HEK293T (cell line): Measurements from ENCODE around the gene CNDP1.

Source experiments
- ARNT ChIP-seq: fragments of 450-650 bp; IDR thresholded peaks from 2 replicates; pipeline ENCODE4 v1.6.1; 2017; ENCODE audit warnings: mild to moderate bottlenecking
- BHLHE40 ChIP-seq: fragments of 450-650 bp; IDR thresholded peaks from 2 replicates; pipeline ENCODE4 v1.6.1; 2016; ENCODE audit warnings: mild to moderate bottlenecking, moderate library complexity, borderline replicate concordance
- CTBP1 ChIP-seq: fragments of 450-650 bp; IDR thresholded peaks from 2 replicates; pipeline ENCODE4 v1.6.1; 2016; ENCODE audit warnings: borderline replicate concordance
- FOXA1 ChIP-seq: fragments of 450-650 bp; IDR thresholded peaks from 2 replicates; pipeline ENCODE4 v1.6.1; 2016; ENCODE audit warnings: mild to moderate bottlenecking
- FOXK2 ChIP-seq: fragments of 450-650 bp; IDR thresholded peaks from 2 replicates; pipeline ENCODE4 v1.6.1; 2016; ENCODE audit warnings: mild to moderate bottlenecking
- NFRKB ChIP-seq: fragments of 450-650 bp; IDR thresholded peaks from 2 replicates; pipeline ENCODE4 v1.6.1; 2016; ENCODE audit warnings: mild to moderate bottlenecking, moderate library complexity
- SP1 ChIP-seq: fragments of 450-650 bp; IDR thresholded peaks from 2 replicates; pipeline ENCODE4 v1.6.1; 2017
- SUZ12 ChIP-seq: fragments of 450-650 bp; IDR thresholded peaks from 2 replicates; pipeline ENCODE4 v1.6.1; 2016; ENCODE audit warnings: mild to moderate bottlenecking
- TARDBP ChIP-seq: fragments of 450-650 bp; IDR thresholded peaks from 2 replicates; pipeline ENCODE4 v1.6.1; 2016
- ZNF384 ChIP-seq: fragments of 450-650 bp; IDR thresholded peaks from 2 replicates; pipeline ENCODE4 v1.6.1; 2016

DNA sequence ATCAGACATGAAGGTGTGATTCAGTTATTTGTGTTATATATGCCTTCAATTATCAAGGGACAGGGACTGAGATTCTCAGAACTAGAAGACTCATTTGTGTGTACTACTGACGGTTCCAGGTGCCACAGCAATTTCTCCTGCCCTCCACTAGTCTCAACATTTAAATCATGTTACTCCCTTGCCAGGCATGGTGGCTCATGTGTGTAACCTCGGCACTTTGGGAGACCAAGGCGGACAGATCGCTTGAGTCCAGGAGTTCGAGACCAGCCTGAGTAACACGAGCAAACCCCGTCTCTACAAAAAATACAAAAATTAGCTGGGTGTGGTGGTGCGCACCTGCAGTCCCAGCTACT, 37.0 kb upstream of the CNDP1 start:
- TF ChIP-seq SP1 (no peak), SUZ12 (no peak), TARDBP (no peak), CTBP1 (no peak), ZNF384 (no peak), NFRKB (no peak), ARNT (no peak), FOXA1 (no peak), BHLHE40 (no peak), FOXK2 (no peak)
